Ishikawa (cell line): ENCODE data around the gene LRFN5.

Experiments
- CEBPB ChIP-seq: IDR thresholded peaks from 2 replicates; pipeline ENCODE4 v1.6.1; 2012
- CREB1 ChIP-seq: IDR thresholded peaks from 2 replicates; pipeline ENCODE4 v1.6.1; 2012; ENCODE audit warnings: low read depth
- EGR1 ChIP-seq: IDR thresholded peaks from 2 replicates; pipeline ENCODE4 v1.6.1; 2012
- EP300 ChIP-seq: IDR thresholded peaks from 2 replicates; pipeline ENCODE4 v1.6.1; 2012; ENCODE audit warnings: borderline replicate concordance
- FOXM1 ChIP-seq: IDR thresholded peaks from 2 replicates; pipeline ENCODE4 v1.6.1; 2012; ENCODE audit warnings: low read depth, borderline replicate concordance
- NFIC ChIP-seq: IDR thresholded peaks from 2 replicates; pipeline ENCODE4 v1.6.1; 2012
- RAD21 ChIP-seq: IDR thresholded peaks from 2 replicates; pipeline ENCODE4 v1.6.1; 2012; ENCODE audit warnings: low read depth
- TAF1 ChIP-seq: IDR thresholded peaks from 2 replicates; pipeline ENCODE4 v1.6.1; 2012; ENCODE audit warnings: low read depth, mild to moderate bottlenecking
- TCF12 ChIP-seq: IDR thresholded peaks from 2 replicates; pipeline ENCODE4 v1.6.1; 2012; ENCODE audit warnings: low read depth
- TEAD4 ChIP-seq: IDR thresholded peaks from 2 replicates; pipeline ENCODE4 v1.6.1; 2012
- YY1 ChIP-seq: IDR thresholded peaks from 2 replicates; pipeline ENCODE4 v1.6.1; 2012; ENCODE audit warnings: low read depth
- ZBTB7A ChIP-seq: IDR thresholded peaks from 2 replicates; pipeline ENCODE4 v1.6.1; 2012; ENCODE audit warnings: low read depth
- TF ChIP-seq, protein P1 (sequence below): IDR thresholded peaks from 2 replicates; pipeline ENCODE4 v1.6.1; 2012; ENCODE audit warnings: low read depth, mild to moderate bottlenecking
- TF ChIP-seq, protein P2 (sequence below): IDR thresholded peaks from 2 replicates; pipeline ENCODE4 v1.6.1; 2012
- TF ChIP-seq, protein P3 (sequence below): IDR thresholded peaks from 2 replicates; pipeline ENCODE4 v1.6.1; 2012

LRFN5 gene

DNA sequence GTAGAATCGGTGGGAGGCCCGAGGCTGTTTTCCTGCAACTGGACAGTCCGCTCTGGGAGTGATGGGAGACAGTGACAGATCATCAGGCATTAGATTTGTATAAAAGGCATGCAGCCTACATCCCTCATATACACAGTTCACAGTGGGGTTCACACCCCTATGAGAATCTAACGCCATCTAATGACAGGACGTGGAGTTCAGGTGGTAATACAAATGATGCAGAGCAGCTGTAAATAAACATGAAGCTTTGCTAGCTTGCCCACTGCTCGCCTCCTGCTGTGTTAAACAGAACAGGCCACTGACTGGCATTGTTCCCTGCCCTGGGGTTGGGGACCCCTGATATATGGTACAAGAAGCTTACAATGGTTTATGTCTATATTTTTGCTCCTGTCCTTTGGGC, 179.0 kb downstream of the LRFN5 start:
- TF ChIP-seq EGR1, result no peak
- no peak for TF ChIP-seq CREB1
- no peak for TF ChIP-seq EP300
- TF ChIP-seq RAD21, result peak; percentile 47
- TF ChIP-seq FOXM1, result no peak
- TF ChIP-seq TEAD4, result no peak

DNA sequence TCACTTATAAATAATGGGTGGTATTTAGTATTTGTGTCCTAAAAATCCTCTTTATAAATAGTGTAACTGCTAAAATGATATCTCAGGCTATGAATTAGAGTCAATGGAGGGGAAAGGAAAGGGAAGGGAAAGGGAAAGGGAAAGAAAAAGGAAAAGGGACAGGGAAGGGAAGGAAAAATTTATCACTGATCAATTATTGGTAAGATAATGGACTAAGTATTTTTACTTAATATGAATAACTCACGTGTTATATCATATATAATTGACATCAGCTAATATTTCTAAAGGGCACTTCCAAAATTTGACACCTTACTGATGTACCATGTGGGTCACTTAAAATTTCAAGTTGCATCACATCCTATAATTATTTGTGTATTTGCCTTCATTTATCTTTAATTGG, 193.1 kb downstream of the LRFN5 start:
- TF ChIP-seq TCF12 (no peak), EGR1 (no peak), YY1 (no peak), TAF1 (no peak), NFIC (no peak), RAD21 (no peak), EP300 (no peak), TEAD4 (no peak), ZBTB7A (no peak), CREB1 (no peak), CEBPB (no peak), FOXM1 (no peak)
- TF ChIP-seq, protein P1, sequence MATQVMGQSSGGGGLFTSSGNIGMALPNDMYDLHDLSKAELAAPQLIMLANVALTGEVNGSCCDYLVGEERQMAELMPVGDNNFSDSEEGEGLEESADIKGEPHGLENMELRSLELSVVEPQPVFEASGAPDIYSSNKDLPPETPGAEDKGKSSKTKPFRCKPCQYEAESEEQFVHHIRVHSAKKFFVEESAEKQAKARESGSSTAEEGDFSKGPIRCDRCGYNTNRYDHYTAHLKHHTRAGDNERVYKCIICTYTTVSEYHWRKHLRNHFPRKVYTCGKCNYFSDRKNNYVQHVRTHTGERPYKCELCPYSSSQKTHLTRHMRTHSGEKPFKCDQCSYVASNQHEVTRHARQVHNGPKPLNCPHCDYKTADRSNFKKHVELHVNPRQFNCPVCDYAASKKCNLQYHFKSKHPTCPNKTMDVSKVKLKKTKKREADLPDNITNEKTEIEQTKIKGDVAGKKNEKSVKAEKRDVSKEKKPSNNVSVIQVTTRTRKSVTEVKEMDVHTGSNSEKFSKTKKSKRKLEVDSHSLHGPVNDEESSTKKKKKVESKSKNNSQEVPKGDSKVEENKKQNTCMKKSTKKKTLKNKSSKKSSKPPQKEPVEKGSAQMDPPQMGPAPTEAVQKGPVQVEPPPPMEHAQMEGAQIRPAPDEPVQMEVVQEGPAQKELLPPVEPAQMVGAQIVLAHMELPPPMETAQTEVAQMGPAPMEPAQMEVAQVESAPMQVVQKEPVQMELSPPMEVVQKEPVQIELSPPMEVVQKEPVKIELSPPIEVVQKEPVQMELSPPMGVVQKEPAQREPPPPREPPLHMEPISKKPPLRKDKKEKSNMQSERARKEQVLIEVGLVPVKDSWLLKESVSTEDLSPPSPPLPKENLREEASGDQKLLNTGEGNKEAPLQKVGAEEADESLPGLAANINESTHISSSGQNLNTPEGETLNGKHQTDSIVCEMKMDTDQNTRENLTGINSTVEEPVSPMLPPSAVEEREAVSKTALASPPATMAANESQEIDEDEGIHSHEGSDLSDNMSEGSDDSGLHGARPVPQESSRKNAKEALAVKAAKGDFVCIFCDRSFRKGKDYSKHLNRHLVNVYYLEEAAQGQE, result no peak
- TF ChIP-seq, protein P2, sequence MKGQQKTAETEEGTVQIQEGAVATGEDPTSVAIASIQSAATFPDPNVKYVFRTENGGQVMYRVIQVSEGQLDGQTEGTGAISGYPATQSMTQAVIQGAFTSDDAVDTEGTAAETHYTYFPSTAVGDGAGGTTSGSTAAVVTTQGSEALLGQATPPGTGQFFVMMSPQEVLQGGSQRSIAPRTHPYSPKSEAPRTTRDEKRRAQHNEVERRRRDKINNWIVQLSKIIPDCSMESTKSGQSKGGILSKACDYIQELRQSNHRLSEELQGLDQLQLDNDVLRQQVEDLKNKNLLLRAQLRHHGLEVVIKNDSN, result no peak
- TF ChIP-seq, protein P3, sequence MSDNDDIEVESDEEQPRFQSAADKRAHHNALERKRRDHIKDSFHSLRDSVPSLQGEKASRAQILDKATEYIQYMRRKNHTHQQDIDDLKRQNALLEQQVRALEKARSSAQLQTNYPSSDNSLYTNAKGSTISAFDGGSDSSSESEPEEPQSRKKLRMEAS, result no peak

DNA sequence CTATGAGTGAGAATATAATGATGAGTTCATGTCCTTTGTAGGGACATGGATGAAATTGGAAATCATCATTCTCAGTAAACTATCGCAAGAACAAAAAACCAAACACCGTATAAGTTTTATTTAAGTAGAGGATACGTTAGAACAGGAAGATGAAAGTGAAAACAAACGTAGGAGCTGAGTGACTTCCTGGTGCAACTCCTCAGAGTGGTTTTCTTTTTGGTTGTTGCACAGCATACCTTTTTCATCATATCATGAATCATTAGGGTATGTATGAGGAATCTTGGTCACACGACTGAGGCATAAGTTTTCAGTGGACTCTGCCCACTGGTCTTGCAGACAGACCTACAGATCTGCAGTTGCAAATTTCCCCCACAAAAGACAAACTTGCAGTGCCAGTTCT, 199.0 kb downstream of the LRFN5 start:
- no peak for TF ChIP-seq CREB1
- TF ChIP-seq, protein P1, result no peak
- no peak for TF ChIP-seq EGR1
- TF ChIP-seq RAD21, result no peak
- TF ChIP-seq, protein P3, result no peak
- TF ChIP-seq TCF12, result no peak
- no peak for TF ChIP-seq TAF1
- TF ChIP-seq ZBTB7A, result no peak

DNA sequence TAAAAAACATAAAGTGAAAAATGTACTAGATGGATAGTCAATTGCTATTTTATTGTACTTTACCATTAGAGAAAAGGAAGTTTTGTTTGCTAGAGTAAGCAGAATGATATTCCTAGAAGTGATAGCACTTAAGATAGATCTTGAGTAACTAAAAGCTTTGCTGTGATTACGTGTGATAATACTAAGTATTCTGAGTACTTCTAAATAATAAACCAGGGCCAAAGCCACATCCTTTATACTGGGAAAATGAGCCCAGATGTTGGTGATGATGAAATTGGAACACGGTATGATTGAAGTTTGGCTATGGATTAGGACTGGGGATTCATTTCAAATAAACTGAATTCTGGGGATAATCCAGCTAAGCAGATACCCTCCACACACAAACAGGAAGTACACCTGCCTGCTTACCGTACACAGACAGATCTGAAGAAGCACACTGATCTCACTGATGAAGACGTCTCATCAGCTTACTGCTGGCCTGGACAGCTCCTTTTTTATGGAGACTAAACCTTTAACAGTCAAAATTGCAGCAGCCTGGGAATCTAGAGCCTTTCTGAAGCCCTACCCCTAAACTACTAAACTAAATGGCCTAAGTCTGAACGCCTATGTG, 199.8 kb downstream of the LRFN5 start:
- TF ChIP-seq, protein P1, result peak; percentile 36; the same call in 1 of the 2 replicates
- no peak for TF ChIP-seq NFIC

DNA sequence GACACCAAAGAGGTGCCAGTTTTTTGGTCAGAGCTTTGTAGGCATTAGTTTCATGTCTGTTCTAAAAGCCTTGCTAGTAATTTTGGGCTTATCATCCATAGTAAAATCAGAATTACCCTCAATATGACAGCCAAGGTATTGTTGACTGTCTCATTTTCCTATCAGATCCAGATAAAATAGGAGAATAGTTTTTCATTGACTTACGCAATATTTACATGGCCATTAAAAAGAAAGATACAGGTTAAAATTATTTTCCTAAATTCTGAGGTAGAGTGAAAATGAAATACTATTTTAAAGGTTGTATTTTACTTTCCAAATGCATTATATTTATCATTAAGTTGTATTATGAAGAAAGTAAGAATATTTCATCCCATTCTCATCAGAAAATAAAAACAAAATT, 203.7 kb downstream of the LRFN5 start:
- TF ChIP-seq ZBTB7A (no peak), EP300 (no peak), CREB1 (no peak), CEBPB (no peak), TCF12 (no peak), TAF1 (no peak), EGR1 (no peak), FOXM1 (no peak), YY1 (no peak), RAD21 (no peak), NFIC (no peak)
- TF ChIP-seq, protein P1, result no peak
- TF ChIP-seq, protein P3, result no peak
- TF ChIP-seq, protein P2, result no peak
